ENCODE results near the gene ZBTB18. TPM values are rescaled to one million over a fixed set of nuclear protein-coding genes. Genes with fewer than 3 reads are reported as not detected.

The ZBTB18 gene
- total RNA-seq, 1 donor from 2014 or later = 5.5 TPM

- Mint-ChIP-seq H3K4me1 (peaks cover 3% of the 10 kb centered on the region), H3K9me3 (no peaks in the 10 kb centered on the region), H3K27ac (no peak overlapping the region), H3K36me3 (ENCODE audit: low read depth) (peaks cover 6% of the 10 kb centered on the region), H3K4me3 (no peak overlapping the region), H3K27me3 (peaks cover 11% of the 10 kb centered on the region)
- intact Hi-C loops (cut with micrococcal nuclease) = no loop called here
- DNase-seq = no peak
Measured at GRCh38 chr1:244060686-244061085, 9.6 kb downstream of the ZBTB18 start.

DNA sequence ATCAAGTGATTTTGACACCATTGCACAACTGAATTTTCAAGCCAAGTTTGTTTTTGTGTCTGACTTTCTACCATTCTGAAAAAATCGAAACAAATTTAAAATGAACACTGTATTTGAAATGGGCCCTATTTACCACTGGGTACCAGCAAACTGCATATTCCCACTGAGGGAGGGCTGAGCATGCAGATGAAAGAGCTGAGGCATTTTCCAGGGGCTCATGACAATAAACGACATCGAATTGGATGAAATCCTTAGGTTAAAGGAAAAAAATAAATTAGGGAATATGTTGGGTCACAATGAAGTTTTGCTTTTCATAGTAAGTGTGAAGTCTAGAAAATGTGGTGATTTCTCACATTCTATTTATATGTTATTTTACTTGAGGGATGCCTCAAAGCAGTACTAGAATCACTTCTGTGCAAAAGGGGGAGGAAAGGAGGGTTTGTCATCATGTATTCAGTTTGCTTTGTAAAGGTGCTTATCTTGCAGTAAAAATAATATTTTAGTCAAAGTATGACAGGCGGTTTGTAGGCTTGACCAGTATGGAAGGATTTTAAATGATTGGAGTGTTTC lies 11.2 kb downstream of the ZBTB18 start:
- no peaks in the 10 kb centered on the region for H3K9me3 Mint-ChIP-seq
- peaks cover under 1% of the 10 kb centered on the region for H3K36me3 Mint-ChIP-seq (ENCODE audit: low read depth)
- H3K4me3 Mint-ChIP-seq = no peak overlapping the region
- peaks cover under 1% of the 10 kb centered on the region for H3K4me1 Mint-ChIP-seq
- intact Hi-C loops (cut with micrococcal nuclease) = no loop called here
- no peak overlapping the region for H3K27ac Mint-ChIP-seq
- DNase-seq = no peak
- peaks cover 11% of the 10 kb centered on the region for H3K27me3 Mint-ChIP-seq

DNA sequence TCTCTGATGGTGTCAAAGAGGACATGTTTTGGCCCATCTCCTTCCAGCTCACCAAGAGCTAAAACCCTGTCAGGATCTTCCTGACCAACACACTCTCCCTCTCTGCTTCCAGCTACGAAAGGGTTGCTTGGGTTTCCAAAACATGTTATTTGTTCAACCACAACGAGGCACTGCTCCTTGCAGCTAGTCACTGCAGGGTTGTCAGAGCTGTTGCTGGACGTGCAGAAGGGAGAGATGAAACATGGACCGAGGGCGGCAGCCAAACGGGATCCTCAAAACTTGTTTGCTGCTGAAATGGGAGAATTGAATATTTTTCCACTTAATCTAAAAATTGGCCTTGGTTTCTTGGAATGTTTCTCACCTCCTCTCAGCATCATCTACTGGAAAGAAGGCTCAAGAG lies 12.4 kb downstream of the ZBTB18 start:
- no peak overlapping the region for H3K27ac Mint-ChIP-seq
- no peaks in the 10 kb centered on the region for H3K36me3 Mint-ChIP-seq (ENCODE audit: low read depth)
- intact Hi-C loops (cut with micrococcal nuclease) = no loop called here
- no peaks in the 10 kb centered on the region for H3K4me1 Mint-ChIP-seq
- H3K9me3 Mint-ChIP-seq = no peaks in the 10 kb centered on the region
- peak; percentile 49 for DNase-seq
- H3K27me3 Mint-ChIP-seq = peaks cover 12% of the 10 kb centered on the region
- H3K4me3 Mint-ChIP-seq = no peak overlapping the region

- peaks cover 2% of the 10 kb centered on the region for H3K4me1 Mint-ChIP-seq
- H3K9me3 Mint-ChIP-seq = no peaks in the 10 kb centered on the region
- no peak overlapping the region for H3K27ac Mint-ChIP-seq
- no peak overlapping the region for H3K4me3 Mint-ChIP-seq
- peaks cover 11% of the 10 kb centered on the region for H3K27me3 Mint-ChIP-seq
- H3K36me3 Mint-ChIP-seq (ENCODE audit: low read depth) = no peaks in the 10 kb centered on the region
- intact Hi-C loops (cut with micrococcal nuclease) = no loop called here
- peak; percentile 48 for DNase-seq
Measured at GRCh38 chr1:244064621-244065020, 13.5 kb downstream of the ZBTB18 start.

GRCh38 chr1:244065063-244065793 lies 14.1 kb downstream of the ZBTB18 start:
- H3K27me3 Mint-ChIP-seq = peaks cover 13% of the 10 kb centered on the region

GRCh38 chr1:244065960-244066388 lies 14.9 kb downstream of the ZBTB18 start:
- Mint-ChIP-seq H3K9me3 (no peaks in the 10 kb centered on the region), H3K36me3 (ENCODE audit: low read depth) (no peaks in the 10 kb centered on the region), H3K27ac (no peak overlapping the region), H3K4me1 (peaks cover 2% of the 10 kb centered on the region), H3K4me3 (no peak overlapping the region), H3K27me3 (peaks cover 13% of the 10 kb centered on the region)
- intact Hi-C loops (cut with micrococcal nuclease) = no loop called here
- peak; percentile 11 for DNase-seq

More at GRCh38 chr1:244065063-244065793, 14.1 kb downstream of the ZBTB18 start:
- DNase-seq = peak; percentile 47
- no peak overlapping the region for H3K27ac Mint-ChIP-seq
- H3K9me3 Mint-ChIP-seq = no peaks in the 10 kb centered on the region
- H3K4me3 Mint-ChIP-seq = no peak overlapping the region
- H3K36me3 Mint-ChIP-seq (ENCODE audit: low read depth) = no peaks in the 10 kb centered on the region
- intact Hi-C loops (cut with micrococcal nuclease) = no loop called here
- H3K4me1 Mint-ChIP-seq = peaks cover 2% of the 10 kb centered on the region

DNA sequence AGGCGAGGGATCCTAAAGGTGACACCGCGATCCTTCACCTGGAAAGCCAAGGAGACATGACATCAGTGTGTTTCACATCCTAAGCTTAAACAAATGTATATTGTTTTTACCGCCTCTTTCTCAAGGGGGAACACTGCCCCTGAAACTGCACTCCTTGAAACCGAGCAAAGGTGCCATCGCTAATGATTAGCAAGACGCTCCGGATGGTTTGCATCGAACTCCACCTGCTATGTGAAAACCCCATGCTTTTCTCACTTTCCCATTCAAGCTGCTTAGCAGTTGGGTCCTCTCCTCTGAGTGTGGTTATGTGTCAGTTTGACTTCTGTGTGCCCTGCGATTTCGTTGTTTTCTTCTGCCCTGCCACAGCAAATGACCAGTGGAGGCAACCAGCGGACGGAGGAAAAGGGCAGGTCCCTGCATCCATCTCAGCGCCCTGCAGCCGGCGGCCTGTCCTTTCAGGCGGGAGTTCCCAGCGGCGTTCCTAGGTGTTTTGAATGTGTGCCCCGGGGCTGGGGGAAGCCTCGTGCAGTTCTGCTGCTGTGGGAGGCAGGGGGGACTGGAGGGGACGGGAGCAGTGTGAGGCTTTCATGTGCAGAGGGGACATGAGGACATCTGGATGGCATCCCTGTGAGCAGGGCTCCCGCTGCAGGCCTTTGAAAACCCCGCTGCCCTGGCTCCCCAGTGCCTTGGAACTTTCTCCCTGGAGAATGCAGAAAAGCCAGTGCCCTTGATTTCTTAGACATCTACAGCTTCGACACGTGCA lies 16.1 kb downstream of the ZBTB18 start:
- H3K9me3 Mint-ChIP-seq = no peaks in the 10 kb centered on the region
- intact Hi-C loops (cut with micrococcal nuclease) = no loop called here
- no peaks in the 10 kb centered on the region for H3K36me3 Mint-ChIP-seq (ENCODE audit: low read depth)
- peaks cover 2% of the 10 kb centered on the region for H3K4me1 Mint-ChIP-seq
- H3K27ac Mint-ChIP-seq = no peak overlapping the region
- H3K27me3 Mint-ChIP-seq = peaks cover 11% of the 10 kb centered on the region
- DNase-seq = peak; percentile 50
- H3K4me3 Mint-ChIP-seq = no peak overlapping the region

DNA sequence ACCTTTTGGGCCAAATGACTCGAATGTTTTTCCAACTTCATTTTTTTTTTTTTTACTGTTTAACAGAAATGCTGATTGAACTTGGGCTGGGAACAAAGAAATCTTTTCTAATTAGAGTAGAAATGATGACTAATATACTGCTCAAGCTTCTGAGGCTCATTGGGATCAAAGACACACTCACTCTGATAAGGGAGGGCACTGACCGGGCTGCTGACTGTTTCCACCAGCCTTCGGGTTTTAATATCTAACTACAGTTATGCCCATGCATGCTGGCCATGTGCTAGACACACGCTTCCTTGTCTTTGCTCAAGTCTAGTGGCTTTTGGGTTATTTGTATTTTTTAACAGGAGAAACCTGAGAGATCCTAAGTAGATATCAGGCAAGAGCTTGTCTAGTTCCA lies 16.8 kb downstream of the ZBTB18 start:
- Mint-ChIP-seq H3K4me1 (peaks cover 2% of the 10 kb centered on the region), H3K27ac (no peak overlapping the region), H3K27me3 (peaks cover 15% of the 10 kb centered on the region), H3K4me3 (no peak overlapping the region), H3K36me3 (ENCODE audit: low read depth) (no peaks in the 10 kb centered on the region), H3K9me3 (no peaks in the 10 kb centered on the region)
- intact Hi-C loops (cut with micrococcal nuclease) = no loop called here
- DNase-seq = peak; percentile 35

- intact Hi-C loops (cut with micrococcal nuclease) = no loop called here
- peak; percentile 51 for DNase-seq
- Mint-ChIP-seq H3K4me3 (no peak overlapping the region), H3K27me3 (peaks cover 12% of the 10 kb centered on the region), H3K27ac (no peak overlapping the region), H3K9me3 (no peaks in the 10 kb centered on the region), H3K36me3 (ENCODE audit: low read depth) (no peaks in the 10 kb centered on the region), H3K4me1 (peaks cover 2% of the 10 kb centered on the region)
Measured at GRCh38 chr1:244068567-244068966, 17.5 kb downstream of the ZBTB18 start.

GRCh38 chr1:244069326-244069898 lies 18.3 kb downstream of the ZBTB18 start:
- DNase-seq = no peak
- Mint-ChIP-seq H3K36me3 (ENCODE audit: low read depth) (no peaks in the 10 kb centered on the region), H3K4me1 (peaks cover 9% of the 10 kb centered on the region), H3K9me3 (no peaks in the 10 kb centered on the region), H3K27ac (no peak overlapping the region), H3K4me3 (no peak overlapping the region), H3K27me3 (peaks cover 15% of the 10 kb centered on the region)
- intact Hi-C loops (cut with micrococcal nuclease) = no loop called here

- Mint-ChIP-seq H3K27me3 (peaks cover 23% of the 10 kb centered on the region), H3K27ac (peak overlapping the region; percentile 67), H3K4me3 (peak overlapping the region; percentile 73), H3K4me1 (peaks cover 20% of the 10 kb centered on the region), H3K9me3 (no peaks in the 10 kb centered on the region), H3K36me3 (ENCODE audit: low read depth) (no peaks in the 10 kb centered on the region)
- intact Hi-C loops (cut with micrococcal nuclease) = loop anchor here (1.0 kb wide), 1 partner anchor 25 kb away; no protein-coding TSS in a partner anchor
- DNase-seq = peak; percentile 87
Measured at GRCh38 chr1:244074559-244075171, 23.6 kb downstream of the ZBTB18 start.

GRCh38 chr1:244075247-244075722 lies 24.2 kb downstream of the ZBTB18 start:
- no peak for DNase-seq
- Mint-ChIP-seq H3K9me3 (no peaks in the 10 kb centered on the region), H3K27ac (peak overlapping the region; percentile 67), H3K4me3 (peak overlapping the region; percentile 73), H3K27me3 (peaks cover 21% of the 10 kb centered on the region), H3K4me1 (peaks cover 20% of the 10 kb centered on the region), H3K36me3 (ENCODE audit: low read depth) (no peaks in the 10 kb centered on the region)
- intact Hi-C loops (cut with micrococcal nuclease) = loop anchor here (1.0 kb wide), 1 partner anchor 26 kb away; no protein-coding TSS in a partner anchor

DNA sequence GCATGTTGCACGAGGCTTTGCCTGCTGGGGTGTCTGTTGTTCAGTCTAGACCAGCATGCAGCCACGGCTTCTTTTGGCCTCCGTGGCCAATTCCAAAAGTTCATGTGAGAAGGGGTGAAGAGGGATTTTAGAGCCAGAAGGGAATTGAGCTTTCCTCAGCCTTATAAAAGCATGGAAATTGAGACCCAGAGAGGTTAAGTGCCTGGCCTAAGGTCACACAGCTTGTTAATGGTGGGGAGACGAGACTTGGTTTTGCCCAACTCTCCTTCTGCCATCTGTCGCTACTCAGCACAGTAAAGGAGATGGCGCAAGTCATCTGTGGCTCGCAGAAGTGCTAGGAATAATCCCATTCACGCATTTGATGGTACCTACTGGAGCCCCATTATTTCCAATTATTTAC lies 25.7 kb downstream of the ZBTB18 start:
- no peaks in the 10 kb centered on the region for H3K9me3 Mint-ChIP-seq
- H3K4me1 Mint-ChIP-seq = peaks cover 20% of the 10 kb centered on the region
- intact Hi-C loops (cut with micrococcal nuclease) = no loop called here
- no peak overlapping the region for H3K4me3 Mint-ChIP-seq
- DNase-seq = no peak
- H3K27ac Mint-ChIP-seq = no peak overlapping the region
- H3K36me3 Mint-ChIP-seq (ENCODE audit: low read depth) = no peaks in the 10 kb centered on the region
- H3K27me3 Mint-ChIP-seq = peaks cover 23% of the 10 kb centered on the region
